HG03575 (cell line): ENCODE measurements around the gene SCTR.

Experiments
- ATAC-seq: cut with Tn5 transposase; IDR thresholded peaks from one replicate; pipeline ENCODE4 v1.9.1; 2021; ENCODE audit not compliant: unreplicated experiment, insufficient number of reproducible peaks, low FRiP score; ENCODE audit errors: extremely low read depth

SCTR gene

DNA sequence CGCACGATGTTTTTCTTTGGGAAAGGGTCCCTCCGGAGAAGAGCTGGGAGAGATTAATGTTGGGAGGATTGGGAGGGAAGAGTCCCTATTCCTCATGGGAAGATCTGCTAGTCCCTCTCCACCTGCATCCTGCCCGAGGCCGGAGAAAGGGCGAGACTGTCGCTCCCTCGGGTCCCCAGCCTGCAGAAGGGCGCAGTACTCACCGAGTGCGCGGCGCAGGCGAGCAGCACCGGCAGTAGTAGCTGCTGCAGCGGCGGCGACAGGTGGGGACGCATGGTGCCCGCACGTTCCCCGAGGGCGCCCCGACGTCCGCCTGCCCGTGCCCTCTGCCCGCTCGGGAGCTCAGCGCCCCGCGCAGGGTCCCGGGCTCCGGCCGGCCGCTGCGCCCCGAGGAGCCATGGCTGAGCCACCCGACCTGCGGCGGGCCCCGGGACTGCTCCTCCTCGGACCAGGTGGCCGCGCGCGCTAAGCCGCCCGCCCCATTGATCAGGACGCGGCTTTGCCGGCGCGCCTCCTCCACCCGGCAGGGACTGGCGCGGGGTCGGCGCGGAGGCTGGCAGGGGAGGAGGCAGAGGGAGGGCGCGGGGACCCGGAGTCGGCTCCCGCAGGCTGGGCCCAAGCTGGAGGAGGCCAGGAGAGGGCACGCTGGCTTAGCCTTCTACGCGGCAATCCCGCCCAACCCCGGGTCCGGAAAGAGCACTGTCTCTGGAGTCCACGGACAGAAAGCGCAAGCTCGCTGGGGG lies at the start of gene SCTR:
Gene SCTR, minus strand, starts transcription at position 532 of the 743 bp plus-strand sequence. Its CDS starts 257 bp downstream, at position 275.
- ATAC-seq, result no peak

DNA sequence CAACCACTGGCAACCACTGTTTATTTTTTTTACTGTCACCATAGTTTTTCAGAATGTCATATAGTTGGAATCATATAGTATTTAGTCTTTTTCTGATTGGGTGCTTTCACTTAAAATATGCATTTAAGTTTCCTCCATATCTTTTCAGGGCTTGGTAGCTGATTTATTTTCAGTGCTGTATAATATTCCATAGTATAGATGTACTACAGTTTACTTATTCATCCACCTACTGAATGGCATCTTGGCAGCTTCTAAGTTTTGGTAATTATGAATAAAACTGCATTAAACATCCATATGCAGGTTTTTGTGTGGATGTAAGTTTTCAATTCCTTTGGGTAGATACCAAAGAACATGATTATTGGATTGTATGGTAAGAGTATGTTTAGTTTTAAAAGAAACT lies 43.0 kb upstream of the SCTR start:
- ATAC-seq, result no peak

DNA sequence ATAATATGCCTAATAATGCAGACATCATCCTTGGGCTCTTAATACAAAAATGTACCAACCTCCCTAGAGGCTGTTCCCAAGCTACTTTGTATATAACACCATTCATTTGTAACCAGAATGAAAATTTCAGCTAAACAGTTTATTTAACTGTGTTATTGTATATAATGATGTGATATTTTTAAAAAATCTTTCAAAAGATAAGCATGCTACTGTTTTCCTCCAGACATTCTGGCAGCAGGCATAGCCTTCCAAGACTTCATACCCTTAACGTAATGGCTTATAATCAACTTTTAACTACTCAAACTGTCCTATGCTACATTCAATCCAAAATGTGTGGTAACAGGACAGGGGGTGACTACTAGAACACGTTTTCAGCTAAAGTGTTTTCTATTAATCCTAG lies 41.2 kb upstream of the SCTR start:
- ATAC-seq, result no peak

- no peak for ATAC-seq
Measured at GRCh38 chr2:119553687-119554344, 29.5 kb upstream of the SCTR start.

- ATAC-seq, result no peak
Measured at GRCh38 chr2:119552902-119553301, 28.6 kb upstream of the SCTR start.

DNA sequence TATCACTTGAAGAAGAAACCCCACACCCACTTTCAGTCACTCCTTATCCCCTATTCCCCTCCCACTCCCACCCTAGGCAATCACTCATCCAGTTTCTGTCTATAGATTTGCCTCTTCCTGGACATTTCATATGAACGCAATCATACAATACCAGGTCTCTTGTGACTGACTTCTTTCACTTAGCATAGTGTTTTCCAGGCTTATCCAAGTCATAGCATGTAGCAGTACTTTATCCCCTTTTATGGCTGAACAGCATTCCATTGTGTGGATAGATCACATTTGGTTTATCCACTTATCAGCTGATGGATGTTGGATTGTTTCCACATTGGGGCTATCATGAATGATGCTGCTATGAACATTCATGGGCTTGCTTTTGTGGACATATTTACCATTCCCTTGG lies 26.6 kb upstream of the SCTR start:
- no peak for ATAC-seq

GRCh38 chr2:119550346-119550745 lies 26.1 kb upstream of the SCTR start:
- ATAC-seq, result no peak

GRCh38 chr2:119549241-119549640 lies 25.0 kb upstream of the SCTR start:
- no peak for ATAC-seq

- ATAC-seq, result no peak
Measured at GRCh38 chr2:119548516-119549120, 24.3 kb upstream of the SCTR start.

- no peak for ATAC-seq
Measured at GRCh38 chr2:119546447-119546767, 22.1 kb upstream of the SCTR start.

DNA sequence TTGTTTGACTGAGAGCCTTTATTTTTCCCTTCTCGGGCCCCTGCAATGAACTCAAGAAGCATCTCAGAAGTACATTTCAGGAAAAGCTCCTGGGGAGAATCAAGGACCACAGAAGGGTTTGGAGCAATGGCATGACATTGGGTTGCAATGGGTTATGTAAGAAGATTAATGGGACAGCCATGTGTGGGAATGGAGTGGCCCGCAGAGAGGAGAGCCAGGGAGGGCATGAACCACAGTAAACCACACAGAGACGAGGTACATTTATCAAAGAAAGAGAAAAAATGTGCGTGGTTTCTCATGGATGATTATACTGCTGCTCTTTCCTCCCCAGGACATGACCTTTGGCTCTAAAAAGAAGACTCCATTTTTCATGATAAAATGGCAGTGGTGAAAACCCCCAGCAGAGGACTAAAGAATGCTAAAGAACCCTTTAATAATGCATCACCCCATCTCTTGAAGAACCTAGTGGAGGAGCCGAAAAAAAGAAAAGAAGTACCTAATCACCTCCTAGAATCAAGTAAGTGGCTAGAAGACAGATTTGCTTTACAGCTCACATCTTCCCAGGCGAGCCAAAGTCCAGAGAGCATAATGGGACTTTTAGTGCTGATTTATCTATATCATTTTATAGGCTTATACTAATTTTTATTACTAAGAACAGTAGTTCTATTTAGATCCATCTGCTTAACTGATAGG lies 21.6 kb upstream of the SCTR start:
- ATAC-seq, result no peak

- no peak for ATAC-seq
Measured at GRCh38 chr2:119544939-119545475, 20.7 kb upstream of the SCTR start.

- ATAC-seq, result no peak
Measured at GRCh38 chr2:119544075-119544938, 20.0 kb upstream of the SCTR start, which contains the start of gene CFAP221. Gene CFAP221, plus strand, starts transcription at chr2:119544449. Its CDS starts 1,683 bp downstream, at chr2:119546132.

DNA sequence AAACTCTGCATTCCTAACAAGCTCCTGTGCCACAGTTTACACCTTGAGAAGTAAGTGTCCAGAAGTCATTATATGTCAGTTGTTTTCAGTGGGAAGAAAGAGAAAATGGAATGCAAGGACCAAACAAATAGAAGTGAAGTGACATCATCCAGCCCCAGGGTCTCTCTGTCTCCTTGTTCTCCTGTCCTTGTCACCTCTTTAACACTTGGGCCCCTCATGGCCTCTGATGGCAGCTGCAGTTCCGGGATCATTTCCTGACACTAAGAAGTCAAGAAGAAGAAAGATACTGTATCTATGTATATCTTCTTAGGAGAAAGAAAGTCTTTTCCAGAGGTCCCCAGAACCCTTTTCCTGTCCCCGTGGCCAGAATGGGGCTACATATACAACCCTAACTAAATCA lies 17.2 kb upstream of the SCTR start:
- ATAC-seq, result no peak

DNA sequence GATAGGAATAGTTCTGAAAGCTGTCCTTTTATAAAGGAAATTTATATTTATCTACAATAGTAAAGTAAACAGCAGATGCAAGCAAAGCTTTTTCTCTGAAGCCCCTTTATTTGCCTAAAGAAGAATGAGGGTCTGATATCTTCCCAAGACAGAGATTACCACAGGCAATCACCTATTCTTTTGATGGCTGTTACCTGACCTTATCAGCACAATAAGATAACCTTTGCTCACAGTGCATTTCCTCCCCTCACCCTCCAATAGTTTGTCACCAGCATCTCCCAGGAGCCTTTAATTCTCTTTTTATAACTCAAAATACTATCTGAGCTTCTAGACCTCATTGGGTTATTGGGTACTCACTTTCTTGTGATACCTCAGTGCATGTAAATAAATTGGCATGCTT lies 13.5 kb upstream of the SCTR start:
- ATAC-seq, result no peak

DNA sequence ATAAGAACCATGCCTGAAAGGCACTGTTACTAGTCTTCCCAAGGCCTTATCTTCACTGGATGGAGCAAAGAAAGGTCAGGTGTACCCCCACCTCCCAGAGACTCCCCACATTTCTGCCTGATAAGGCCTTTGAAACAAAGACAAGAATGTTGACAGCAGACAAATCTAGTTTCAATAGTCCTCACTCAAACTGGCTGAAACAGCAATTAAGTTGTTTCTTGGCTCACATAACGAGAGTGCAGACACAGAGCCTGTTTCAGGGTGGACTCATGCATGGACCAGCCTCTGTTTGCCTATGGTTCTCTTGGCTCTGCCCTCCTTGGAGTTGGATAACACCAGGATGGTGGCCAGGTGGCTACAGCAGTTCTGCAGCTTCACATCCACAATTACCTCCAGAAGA lies 12.4 kb upstream of the SCTR start:
- no peak for ATAC-seq

GRCh38 chr2:119536211-119536610 lies 11.9 kb upstream of the SCTR start:
- ATAC-seq, result no peak

- no peak for ATAC-seq
Measured at GRCh38 chr2:119533560-119533959, 9.3 kb upstream of the SCTR start.

DNA sequence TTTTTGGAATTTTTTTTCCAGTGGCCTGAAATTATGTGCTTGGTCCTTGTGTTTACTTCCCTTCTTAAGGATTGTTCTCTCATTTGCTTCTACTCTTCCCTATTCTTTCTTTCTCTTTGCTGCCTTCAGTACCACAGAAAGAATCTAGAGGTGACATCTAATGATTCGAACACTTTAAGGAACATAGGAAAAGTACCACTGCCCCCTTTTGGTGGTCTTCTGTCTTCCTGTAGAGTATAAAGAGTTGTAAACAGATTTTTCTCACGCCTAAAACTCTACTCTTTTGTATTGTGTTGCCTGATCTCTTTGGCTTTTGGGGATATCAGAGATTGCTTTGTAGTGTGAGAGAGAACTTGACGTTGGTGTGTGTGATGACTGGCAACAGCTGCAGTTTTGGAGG lies 7.0 kb upstream of the SCTR start:
- ATAC-seq, result no peak
